H1 (cell line): ENCODE results near the gene LHFPL6. TPM values are rescaled to one million over a fixed set of nuclear protein-coding genes. Genes with fewer than 3 reads are reported as not detected.

Experiments
- BRCA1 ChIP-seq: IDR thresholded peaks from 2 replicates; pipeline ENCODE4 v1.6.1; 2012; ENCODE audit warnings: low read depth, low read length, improper control_type of control experiment
- CBX5 ChIP-seq: fragments of 300-800, 300-1000 bp; sonication (generic); IDR thresholded peaks from 2 replicates; pipeline ENCODE4 v1.7.1; 2016; ENCODE audit warnings: antibody characterized with exemption, low read length, low read depth
- EGR1 ChIP-seq: IDR thresholded peaks from 2 replicates; pipeline ENCODE4 v1.6.1; 2011; ENCODE audit warnings: low read depth, low read length, borderline replicate concordance
- HDAC2 ChIP-seq, 2 experiments: fragments of 300-600 bp in 1 of 2; sonication (generic) in 1 of 2; IDR thresholded peaks; 2 replicates each; pipeline ENCODE4 v1.6.1; 2011 to 2012; ENCODE audit warnings: low read depth in 2 of 2, low read length in 2 of 2, mild to moderate bottlenecking in 2 of 2, moderate library complexity in 2 of 2, borderline replicate concordance in 1 of 2, inconsistent platforms in 1 of 2
- JUND ChIP-seq: IDR thresholded peaks from 2 replicates; pipeline ENCODE4 v1.6.1; 2011; ENCODE audit warnings: mild to moderate bottlenecking, improper control_type of control experiment, low read length
- TAF7 ChIP-seq: optimal IDR thresholded peaks from 2 replicates; pipeline ENCODE3; 2011; ENCODE audit warnings: low read depth, mild to moderate bottlenecking, inconsistent platforms, low read length, moderate library complexity, borderline replicate concordance
- polyA plus RNA-seq, 7 experiments: library from polyadenylated mRNA; depleted of rRNA in 3 of 7; stranded (reverse) in 5 of 7; unstranded in 2 of 7; fragments of >200 nt in 5 of 7; fragments of 200-250 nt in 2 of 7; gene quantifications; 1 replicate in 5 of 7; 2 replicates in 1 of 7; 4 replicates in 1 of 7; pipeline versions ENCODE4 v1.2.1 to v1.2.3, GENCODE V29; 2011 to 2013; ENCODE audit warnings: missing spikeins in 2 of 7, mixed read lengths in 2 of 7
- total RNA-seq: library from RNA; stranded (reverse); fragmentation: NEBNext Ultra II Directional; extraction: Animal tissue kit (Norgen Biotek cat#: 25700); gene quantifications from 2 replicates; pipeline ENCODE4 v1.2.1, GENCODE V29; 2021
- TF ChIP-seq, protein P1 (sequence below): fragments of 300-600 bp; sonication (generic); IDR thresholded peaks from 2 replicates; pipeline ENCODE4 v1.7.1; 2012; ENCODE audit warnings: low read length, moderate library complexity, mild to moderate bottlenecking, inconsistent platforms; ENCODE audit not compliant: insufficient replicate concordance
- TF ChIP-seq, protein P2 (sequence below), 3 experiments: IDR thresholded peaks; 1 replicate in 2 of 3; 2 replicates in 1 of 3; pipeline versions ENCODE4 v1.5.1 to v1.6.1; 2011; ENCODE audit warnings: low read length in 3 of 3, mild to moderate bottlenecking in 3 of 3, inconsistent platforms in 2 of 3, low read depth in 1 of 3, moderate library complexity in 1 of 3; ENCODE audit not compliant: insufficient read depth in 1 of 3; ENCODE audit errors: control extremely low read depth in 1 of 3

LHFPL6 gene
- total and polyA plus RNA-seq, 2 of the 8 experiments (the other 6 are each of a cell fraction or from before 2014, with no cell fraction given) = 7.6 to 17.0 TPM

DNA sequence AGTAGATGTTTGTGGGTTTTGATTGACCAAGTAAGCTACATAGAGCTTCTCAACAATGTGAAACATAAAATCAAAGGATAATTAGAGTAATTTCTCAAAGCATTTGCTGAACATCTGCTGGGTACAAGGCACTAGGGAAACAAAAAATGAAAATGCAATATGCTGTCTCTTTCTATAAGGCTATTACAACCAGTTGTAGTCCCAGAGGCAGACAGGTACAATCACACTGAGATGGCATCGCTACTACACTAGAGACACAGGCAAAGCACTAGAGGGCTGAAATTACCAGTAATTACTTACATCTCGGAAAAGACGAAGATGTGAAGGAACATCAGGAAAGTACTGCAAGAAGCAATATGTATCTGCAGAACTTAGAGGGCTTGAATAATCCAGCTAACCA, 133.3 kb downstream of the LHFPL6 start (continued):
- TF ChIP-seq, protein P1, sequence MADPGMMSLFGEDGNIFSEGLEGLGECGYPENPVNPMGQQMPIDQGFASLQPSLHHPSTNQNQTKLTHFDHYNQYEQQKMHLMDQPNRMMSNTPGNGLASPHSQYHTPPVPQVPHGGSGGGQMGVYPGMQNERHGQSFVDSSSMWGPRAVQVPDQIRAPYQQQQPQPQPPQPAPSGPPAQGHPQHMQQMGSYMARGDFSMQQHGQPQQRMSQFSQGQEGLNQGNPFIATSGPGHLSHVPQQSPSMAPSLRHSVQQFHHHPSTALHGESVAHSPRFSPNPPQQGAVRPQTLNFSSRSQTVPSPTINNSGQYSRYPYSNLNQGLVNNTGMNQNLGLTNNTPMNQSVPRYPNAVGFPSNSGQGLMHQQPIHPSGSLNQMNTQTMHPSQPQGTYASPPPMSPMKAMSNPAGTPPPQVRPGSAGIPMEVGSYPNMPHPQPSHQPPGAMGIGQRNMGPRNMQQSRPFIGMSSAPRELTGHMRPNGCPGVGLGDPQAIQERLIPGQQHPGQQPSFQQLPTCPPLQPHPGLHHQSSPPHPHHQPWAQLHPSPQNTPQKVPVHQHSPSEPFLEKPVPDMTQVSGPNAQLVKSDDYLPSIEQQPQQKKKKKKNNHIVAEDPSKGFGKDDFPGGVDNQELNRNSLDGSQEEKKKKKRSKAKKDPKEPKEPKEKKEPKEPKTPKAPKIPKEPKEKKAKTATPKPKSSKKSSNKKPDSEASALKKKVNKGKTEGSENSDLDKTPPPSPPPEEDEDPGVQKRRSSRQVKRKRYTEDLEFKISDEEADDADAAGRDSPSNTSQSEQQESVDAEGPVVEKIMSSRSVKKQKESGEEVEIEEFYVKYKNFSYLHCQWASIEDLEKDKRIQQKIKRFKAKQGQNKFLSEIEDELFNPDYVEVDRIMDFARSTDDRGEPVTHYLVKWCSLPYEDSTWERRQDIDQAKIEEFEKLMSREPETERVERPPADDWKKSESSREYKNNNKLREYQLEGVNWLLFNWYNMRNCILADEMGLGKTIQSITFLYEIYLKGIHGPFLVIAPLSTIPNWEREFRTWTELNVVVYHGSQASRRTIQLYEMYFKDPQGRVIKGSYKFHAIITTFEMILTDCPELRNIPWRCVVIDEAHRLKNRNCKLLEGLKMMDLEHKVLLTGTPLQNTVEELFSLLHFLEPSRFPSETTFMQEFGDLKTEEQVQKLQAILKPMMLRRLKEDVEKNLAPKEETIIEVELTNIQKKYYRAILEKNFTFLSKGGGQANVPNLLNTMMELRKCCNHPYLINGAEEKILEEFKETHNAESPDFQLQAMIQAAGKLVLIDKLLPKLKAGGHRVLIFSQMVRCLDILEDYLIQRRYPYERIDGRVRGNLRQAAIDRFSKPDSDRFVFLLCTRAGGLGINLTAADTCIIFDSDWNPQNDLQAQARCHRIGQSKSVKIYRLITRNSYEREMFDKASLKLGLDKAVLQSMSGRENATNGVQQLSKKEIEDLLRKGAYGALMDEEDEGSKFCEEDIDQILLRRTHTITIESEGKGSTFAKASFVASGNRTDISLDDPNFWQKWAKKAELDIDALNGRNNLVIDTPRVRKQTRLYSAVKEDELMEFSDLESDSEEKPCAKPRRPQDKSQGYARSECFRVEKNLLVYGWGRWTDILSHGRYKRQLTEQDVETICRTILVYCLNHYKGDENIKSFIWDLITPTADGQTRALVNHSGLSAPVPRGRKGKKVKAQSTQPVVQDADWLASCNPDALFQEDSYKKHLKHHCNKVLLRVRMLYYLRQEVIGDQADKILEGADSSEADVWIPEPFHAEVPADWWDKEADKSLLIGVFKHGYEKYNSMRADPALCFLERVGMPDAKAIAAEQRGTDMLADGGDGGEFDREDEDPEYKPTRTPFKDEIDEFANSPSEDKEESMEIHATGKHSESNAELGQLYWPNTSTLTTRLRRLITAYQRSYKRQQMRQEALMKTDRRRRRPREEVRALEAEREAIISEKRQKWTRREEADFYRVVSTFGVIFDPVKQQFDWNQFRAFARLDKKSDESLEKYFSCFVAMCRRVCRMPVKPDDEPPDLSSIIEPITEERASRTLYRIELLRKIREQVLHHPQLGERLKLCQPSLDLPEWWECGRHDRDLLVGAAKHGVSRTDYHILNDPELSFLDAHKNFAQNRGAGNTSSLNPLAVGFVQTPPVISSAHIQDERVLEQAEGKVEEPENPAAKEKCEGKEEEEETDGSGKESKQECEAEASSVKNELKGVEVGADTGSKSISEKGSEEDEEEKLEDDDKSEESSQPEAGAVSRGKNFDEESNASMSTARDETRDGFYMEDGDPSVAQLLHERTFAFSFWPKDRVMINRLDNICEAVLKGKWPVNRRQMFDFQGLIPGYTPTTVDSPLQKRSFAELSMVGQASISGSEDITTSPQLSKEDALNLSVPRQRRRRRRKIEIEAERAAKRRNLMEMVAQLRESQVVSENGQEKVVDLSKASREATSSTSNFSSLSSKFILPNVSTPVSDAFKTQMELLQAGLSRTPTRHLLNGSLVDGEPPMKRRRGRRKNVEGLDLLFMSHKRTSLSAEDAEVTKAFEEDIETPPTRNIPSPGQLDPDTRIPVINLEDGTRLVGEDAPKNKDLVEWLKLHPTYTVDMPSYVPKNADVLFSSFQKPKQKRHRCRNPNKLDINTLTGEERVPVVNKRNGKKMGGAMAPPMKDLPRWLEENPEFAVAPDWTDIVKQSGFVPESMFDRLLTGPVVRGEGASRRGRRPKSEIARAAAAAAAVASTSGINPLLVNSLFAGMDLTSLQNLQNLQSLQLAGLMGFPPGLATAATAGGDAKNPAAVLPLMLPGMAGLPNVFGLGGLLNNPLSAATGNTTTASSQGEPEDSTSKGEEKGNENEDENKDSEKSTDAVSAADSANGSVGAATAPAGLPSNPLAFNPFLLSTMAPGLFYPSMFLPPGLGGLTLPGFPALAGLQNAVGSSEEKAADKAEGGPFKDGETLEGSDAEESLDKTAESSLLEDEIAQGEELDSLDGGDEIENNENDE = no peak
- TF ChIP-seq HDAC2 (IDR thresholded peaks at IDR 0.05; ENCODE audit: borderline replicate concordance in 1 of 2, low read depth in 2 of 2, low read length in 2 of 2) (no peak), JUND (no peak), CBX5 (no peak), BRCA1 (no peak), EGR1 (no peak), TAF7 (no peak)
- TF ChIP-seq, protein P2, sequence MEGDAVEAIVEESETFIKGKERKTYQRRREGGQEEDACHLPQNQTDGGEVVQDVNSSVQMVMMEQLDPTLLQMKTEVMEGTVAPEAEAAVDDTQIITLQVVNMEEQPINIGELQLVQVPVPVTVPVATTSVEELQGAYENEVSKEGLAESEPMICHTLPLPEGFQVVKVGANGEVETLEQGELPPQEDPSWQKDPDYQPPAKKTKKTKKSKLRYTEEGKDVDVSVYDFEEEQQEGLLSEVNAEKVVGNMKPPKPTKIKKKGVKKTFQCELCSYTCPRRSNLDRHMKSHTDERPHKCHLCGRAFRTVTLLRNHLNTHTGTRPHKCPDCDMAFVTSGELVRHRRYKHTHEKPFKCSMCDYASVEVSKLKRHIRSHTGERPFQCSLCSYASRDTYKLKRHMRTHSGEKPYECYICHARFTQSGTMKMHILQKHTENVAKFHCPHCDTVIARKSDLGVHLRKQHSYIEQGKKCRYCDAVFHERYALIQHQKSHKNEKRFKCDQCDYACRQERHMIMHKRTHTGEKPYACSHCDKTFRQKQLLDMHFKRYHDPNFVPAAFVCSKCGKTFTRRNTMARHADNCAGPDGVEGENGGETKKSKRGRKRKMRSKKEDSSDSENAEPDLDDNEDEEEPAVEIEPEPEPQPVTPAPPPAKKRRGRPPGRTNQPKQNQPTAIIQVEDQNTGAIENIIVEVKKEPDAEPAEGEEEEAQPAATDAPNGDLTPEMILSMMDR (IDR thresholded peaks at IDR 0.05; ENCODE audit: control extremely low read depth in 1 of 3, insufficient read depth in 1 of 3, low read depth in 1 of 3, low read length in 3 of 3) = no peak
